ENCODE data around the gene CPT1A.

CPT1A gene

DNA sequence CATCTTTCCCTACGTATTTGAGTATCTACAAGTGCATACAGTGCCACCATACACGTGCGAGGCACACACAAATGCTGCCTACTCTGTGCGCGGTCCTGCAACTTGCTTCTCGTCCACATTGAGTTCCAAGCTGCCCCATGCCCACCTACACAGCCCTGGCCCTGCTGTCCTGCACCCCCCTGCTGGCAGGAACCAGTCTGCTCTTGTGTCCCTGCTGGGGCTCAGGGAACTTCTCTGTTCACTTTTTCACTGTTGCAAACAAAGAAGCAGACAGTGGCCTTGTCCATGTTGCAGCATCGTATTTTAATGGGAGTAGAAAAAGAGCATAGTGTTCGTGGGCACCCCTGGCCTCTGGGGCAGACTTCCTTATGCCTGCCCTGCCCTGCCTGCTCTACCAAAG is 14.0 kb downstream of the CPT1A start:
- DNase-seq (ENCODE audit: low spot score): no peak
- TF ChIP-seq, protein P1, sequence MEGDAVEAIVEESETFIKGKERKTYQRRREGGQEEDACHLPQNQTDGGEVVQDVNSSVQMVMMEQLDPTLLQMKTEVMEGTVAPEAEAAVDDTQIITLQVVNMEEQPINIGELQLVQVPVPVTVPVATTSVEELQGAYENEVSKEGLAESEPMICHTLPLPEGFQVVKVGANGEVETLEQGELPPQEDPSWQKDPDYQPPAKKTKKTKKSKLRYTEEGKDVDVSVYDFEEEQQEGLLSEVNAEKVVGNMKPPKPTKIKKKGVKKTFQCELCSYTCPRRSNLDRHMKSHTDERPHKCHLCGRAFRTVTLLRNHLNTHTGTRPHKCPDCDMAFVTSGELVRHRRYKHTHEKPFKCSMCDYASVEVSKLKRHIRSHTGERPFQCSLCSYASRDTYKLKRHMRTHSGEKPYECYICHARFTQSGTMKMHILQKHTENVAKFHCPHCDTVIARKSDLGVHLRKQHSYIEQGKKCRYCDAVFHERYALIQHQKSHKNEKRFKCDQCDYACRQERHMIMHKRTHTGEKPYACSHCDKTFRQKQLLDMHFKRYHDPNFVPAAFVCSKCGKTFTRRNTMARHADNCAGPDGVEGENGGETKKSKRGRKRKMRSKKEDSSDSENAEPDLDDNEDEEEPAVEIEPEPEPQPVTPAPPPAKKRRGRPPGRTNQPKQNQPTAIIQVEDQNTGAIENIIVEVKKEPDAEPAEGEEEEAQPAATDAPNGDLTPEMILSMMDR (IDR thresholded peaks at IDR 0.05; ENCODE audit: extremely low read depth, missing control alignments): no peak

DNA sequence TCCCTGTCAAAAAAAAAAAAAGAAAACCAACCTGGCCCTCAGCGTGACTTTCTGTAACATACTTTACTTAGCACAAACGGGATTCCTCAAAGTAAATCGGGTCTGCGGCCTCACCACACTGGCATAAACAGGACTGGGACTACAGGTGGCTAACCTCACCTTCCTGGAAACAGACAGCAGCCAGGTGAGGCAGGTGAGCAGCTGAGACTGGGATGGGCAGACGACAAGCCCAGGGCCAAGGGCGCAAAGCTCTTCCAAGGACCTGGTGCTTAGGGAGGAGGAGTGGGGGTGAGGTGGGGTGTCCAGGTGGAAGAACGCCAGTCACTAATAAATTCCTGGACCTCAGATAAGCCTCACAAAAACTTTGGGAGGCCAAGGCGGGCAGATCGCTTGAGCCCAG is 15.0 kb downstream of the CPT1A start:
- TF ChIP-seq, protein P1 (IDR thresholded peaks at IDR 0.05; ENCODE audit: extremely low read depth, missing control alignments): no peak
- DNase-seq (ENCODE audit: low spot score): no peak

DNA sequence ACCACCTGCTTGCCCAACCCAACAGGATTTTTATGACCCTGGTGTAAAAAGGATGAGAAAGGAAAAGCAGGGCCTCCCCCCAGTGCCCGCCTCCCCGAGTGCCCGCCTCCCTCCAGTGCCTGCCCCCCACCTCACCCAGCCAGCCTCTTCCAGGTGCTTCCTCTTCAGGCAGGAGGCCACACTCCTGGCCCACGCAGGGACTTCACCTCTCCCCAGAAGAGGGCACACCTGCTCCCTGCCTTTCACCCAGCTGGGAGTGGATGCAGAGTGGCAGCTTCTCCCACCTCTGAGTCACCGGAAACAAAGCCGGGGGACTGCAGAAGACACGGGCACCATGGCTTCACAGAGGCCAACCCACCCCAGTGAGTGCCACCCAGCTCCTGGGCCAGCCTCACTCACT is 16.1 kb downstream of the CPT1A start:
- TF ChIP-seq, protein P1 (IDR thresholded peaks at IDR 0.05; ENCODE audit: extremely low read depth, missing control alignments): no peak
- no peak for DNase-seq (ENCODE audit: low spot score)

DNA sequence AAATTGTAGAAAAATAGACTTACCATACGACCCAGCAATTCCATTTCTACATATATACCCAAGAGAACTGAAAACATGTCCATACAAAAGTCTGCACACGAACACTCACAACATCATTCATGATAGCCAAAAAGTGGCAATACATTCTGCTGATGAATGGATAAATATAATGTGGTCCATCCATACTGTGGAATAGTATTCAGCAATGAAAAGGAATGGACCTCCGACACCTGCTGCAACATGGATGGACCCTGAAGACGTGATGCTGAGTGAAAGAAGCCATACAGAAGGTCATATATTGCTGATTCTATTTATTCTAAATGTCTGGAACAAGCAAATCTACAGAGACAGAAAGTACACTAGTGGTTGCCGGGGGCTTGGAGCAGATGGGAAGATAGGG is 19.2 kb downstream of the CPT1A start:
- DNase-seq (ENCODE audit: low spot score): no peak
- TF ChIP-seq, protein P1 (IDR thresholded peaks at IDR 0.05; ENCODE audit: extremely low read depth, missing control alignments): no peak

DNA sequence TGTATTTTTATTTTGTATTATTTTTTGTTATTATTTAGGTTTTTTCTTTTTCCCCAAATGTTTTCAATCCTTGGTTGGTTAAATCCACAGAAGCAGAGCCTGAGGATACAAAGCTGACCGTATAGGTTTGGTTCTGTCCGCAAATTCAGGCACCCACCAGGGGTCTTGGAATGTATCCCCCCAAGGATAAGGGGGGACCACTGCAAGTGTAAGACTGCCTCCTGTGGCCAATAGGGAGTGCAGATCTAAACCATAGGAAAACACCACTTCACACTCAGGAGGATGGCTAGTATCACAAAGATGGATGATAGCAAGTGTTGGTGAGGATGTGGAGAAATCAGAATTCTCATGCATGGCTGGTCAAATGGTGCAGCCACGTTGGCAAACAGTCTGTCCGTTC is 20.0 kb downstream of the CPT1A start:
- DNase-seq (ENCODE audit: low spot score): no peak
- TF ChIP-seq, protein P1 (IDR thresholded peaks at IDR 0.05; ENCODE audit: extremely low read depth, missing control alignments): no peak

DNA sequence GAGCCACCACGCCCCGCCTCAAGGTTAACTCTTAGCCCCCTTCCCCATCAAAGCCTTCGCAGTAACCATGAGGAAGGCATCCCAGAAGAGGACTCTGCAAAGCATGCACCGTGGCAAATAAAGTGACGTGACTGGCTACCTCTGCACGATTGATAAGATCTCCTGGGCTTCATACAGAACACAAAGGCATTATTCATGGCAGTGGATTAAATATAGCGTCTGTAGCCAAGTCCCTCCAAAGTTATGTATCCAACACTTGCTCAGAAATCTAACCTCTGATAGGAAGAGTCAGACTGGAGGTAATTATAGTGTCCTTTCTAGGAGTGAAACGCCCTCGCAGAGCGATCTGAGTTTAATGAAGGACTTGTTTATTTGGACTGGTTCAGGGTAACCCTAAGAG is 22.4 kb downstream of the CPT1A start:
- TF ChIP-seq, protein P1 (IDR thresholded peaks at IDR 0.05; ENCODE audit: extremely low read depth, missing control alignments): no peak
- no peak for DNase-seq (ENCODE audit: low spot score)

DNA sequence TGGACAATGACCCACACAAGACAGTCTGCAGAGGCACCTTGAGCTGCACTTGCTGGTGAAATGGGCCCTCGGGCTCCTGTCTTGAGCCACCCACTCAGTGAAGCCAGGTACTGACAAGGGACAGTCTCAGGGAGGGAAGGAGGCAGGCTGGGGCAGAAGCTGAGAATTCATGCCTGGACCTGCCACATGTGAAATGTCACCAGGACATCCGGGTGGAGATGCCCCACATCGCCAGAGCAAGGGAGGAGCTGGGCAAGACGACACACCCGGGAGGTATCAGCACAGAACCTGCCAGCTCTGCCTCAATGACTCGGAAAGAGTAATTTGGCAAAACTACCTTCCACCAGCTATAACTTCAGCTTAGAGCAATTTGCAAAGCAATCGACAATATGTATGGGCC is 23.5 kb downstream of the CPT1A start:
- DNase-seq (ENCODE audit: low spot score): no peak
- TF ChIP-seq, protein P1 (IDR thresholded peaks at IDR 0.05; ENCODE audit: extremely low read depth, missing control alignments): no peak

Data from GM20000 (cell line).